SJCRH30 (cell line): ENCODE data around the gene GUCY1B1. TPM values are rescaled to one million over a fixed set of nuclear protein-coding genes. Genes with fewer than 3 reads are reported as not detected.

Experiments
- DNase-seq, 2 experiments: peaks; one replicate each; pipeline ENCODE4 v3.0.0-alpha.2; 2015 to 2020
- H3K27ac ChIP-seq: fragments of 250-450 bp; sonication (Bioruptor Pico); 2 replicates; pipeline ENCODE4 v1.5.1; 2020; ENCODE audit warnings: mild to moderate bottlenecking, moderate library complexity
- H3K27me3 ChIP-seq: fragments of 250-450 bp; sonication (Bioruptor Pico); 2 replicates; pipeline ENCODE4 v1.5.1; 2020; ENCODE audit warnings: mild to moderate bottlenecking, moderate library complexity
- H3K36me3 ChIP-seq: fragments of 250-450 bp; sonication (Bioruptor Pico); 2 replicates; pipeline ENCODE4 v1.5.1; 2020; ENCODE audit warnings: mild to moderate bottlenecking, moderate library complexity
- H3K4me1 ChIP-seq: fragments of 250-450 bp; sonication (Bioruptor Pico); 2 replicates; pipeline ENCODE4 v1.5.1; 2020; ENCODE audit warnings: mild to moderate bottlenecking, moderate library complexity
- H3K4me3 ChIP-seq: fragments of 250-450 bp; sonication (Bioruptor Pico); 2 replicates; pipeline ENCODE4 v1.5.1; 2020; ENCODE audit warnings: mild to moderate bottlenecking, moderate library complexity
- H3K9me3 ChIP-seq: fragments of 250-450 bp; sonication (Bioruptor Pico); replicated peaks from 2 replicates; pipeline ENCODE4 v1.5.1; 2020; ENCODE audit warnings: mild to moderate bottlenecking, moderate library complexity
- total RNA-seq: library from RNA; depleted of rRNA; stranded (reverse); fragments of >200 nt; shearing (Covaris generic); gene quantifications from 2 replicates; pipeline ENCODE4 v1.2.3, GENCODE V29; 2014; rRNA removed

GUCY1B1 gene
- total RNA-seq, 1 experiment from 2014 or later: 3.1 TPM

- no peaks in the 10 kb centered on the region for H3K36me3 ChIP-seq
- no peak for DNase-seq
- no peak overlapping the region for H3K4me3 ChIP-seq
- H3K27me3 ChIP-seq: no peaks in the 10 kb centered on the region
- H3K27ac ChIP-seq: no peak overlapping the region
- no peaks in the 10 kb centered on the region for H3K9me3 ChIP-seq
- no peaks in the 10 kb centered on the region for H3K4me1 ChIP-seq
These were observed 90.2 kb downstream of the GUCY1B1 start for GRCh38 chr4:155849042-155849441.

GRCh38 chr4:155853189-155853588, 94.4 kb downstream of the GUCY1B1 start:
- no peak for DNase-seq
- H3K36me3 ChIP-seq: no peaks in the 10 kb centered on the region

GRCh38 chr4:155854582-155855226, 95.9 kb downstream of the GUCY1B1 start:
- no peaks in the 10 kb centered on the region for H3K36me3 ChIP-seq
- H3K9me3 ChIP-seq: no peaks in the 10 kb centered on the region
- no peaks in the 10 kb centered on the region for H3K27me3 ChIP-seq
- H3K27ac ChIP-seq: peak overlapping the region; percentile 32; the same call in 1 of the 2 replicates
- H3K4me1 ChIP-seq: no peaks in the 10 kb centered on the region
- peak; percentile 8 to 22 for DNase-seq
- H3K4me3 ChIP-seq: peak overlapping the region; percentile 40

More at GRCh38 chr4:155853189-155853588, 94.4 kb downstream of the GUCY1B1 start:
- no peak overlapping the region for H3K27ac ChIP-seq
- no peaks in the 10 kb centered on the region for H3K27me3 ChIP-seq
- H3K4me3 ChIP-seq: no peak overlapping the region
- no peaks in the 10 kb centered on the region for H3K4me1 ChIP-seq
- H3K9me3 ChIP-seq: no peaks in the 10 kb centered on the region

GRCh38 chr4:155855897-155856296, 97.1 kb downstream of the GUCY1B1 start:
- Histone ChIP-seq H3K27me3 (no peaks in the 10 kb centered on the region), H3K27ac (no peak overlapping the region)

More at GRCh38 chr4:155855897-155856296, 97.1 kb downstream of the GUCY1B1 start:
- no peaks in the 10 kb centered on the region for H3K9me3 ChIP-seq
- no peaks in the 10 kb centered on the region for H3K36me3 ChIP-seq
- no peak for DNase-seq
- H3K4me3 ChIP-seq: no peak overlapping the region
- no peaks in the 10 kb centered on the region for H3K4me1 ChIP-seq

Other genes with a start within 250 kb of the GUCY1B1 start
- gene GUCY1A1, start 92.2 kb upstream of the GUCY1B1 start, total RNA-seq: 0.08 TPM in 1 of 2 replicates, not detected in the other
- gene ASIC5, start 107.3 kb downstream of the GUCY1B1 start, total RNA-seq: not detected in 2 replicates
- gene TDO2, start 144.7 kb downstream of the GUCY1B1 start, total RNA-seq: 0.23 and 0.26 TPM in 2 replicates
- gene CTSO, start 194.8 kb downstream of the GUCY1B1 start, total RNA-seq: 0.14 and 0.23 TPM in 2 replicates